HepG2 (cell line): ENCODE results near the gene WDCP. TPM values are rescaled to one million over a fixed set of nuclear protein-coding genes. Genes with fewer than 3 reads are reported as not detected.

Experiments
- ATAC-seq: fragments of 200-7000 bp; cut with Tn5 transposase; 3 replicates; pipeline ENCODE4 v1.9.1; 2020; ENCODE audit warnings: mild to moderate bottlenecking, moderate library complexity
- BruUV-seq: library from RNA; stranded (reverse); fragments of 400-500 nt; replicated peaks from 2 replicates; lab custom pipeline; 2021; lab: Mats Ljungman, UMichigan
- CTCF ChIA-PET: fragments of 300-600 bp; formaldehyde crosslinking; extraction: SDS; loops from one replicate; lab custom pipeline; 2021; ENCODE audit warnings: low total read pairs, inconsistent platforms, low intra/inter-chr PET ratio; lab: Yijun Ruan, JAX
- POLR2A ChIA-PET: fragments of 350-600 bp; sonication (Branson Sonifier 250); formaldehyde crosslinking; loops from one replicate; lab custom pipeline; 2020; ENCODE audit warnings: antibody characterized with exemption, inconsistent platforms; lab: Yijun Ruan, JAX
- DNase-seq: peaks from one replicate; pipeline ENCODE4 v3.0.0-alpha.2; 2015; ENCODE audit warnings: low spot score
- FAIRE-seq: peaks from 3 replicates; lab custom pipeline; 2011; peaks lifted over from hg19 to GRCh38; lab: Jason Lieb, UNC
- H2AFZ ChIP-seq: one replicate; pipeline ENCODE4 v1.6.1; 2011; ENCODE audit warnings: low read length, inconsistent platforms
- H3K27ac ChIP-seq: fragments of 300-600 bp; 3 replicates; pipeline ENCODE4 v1.8.0; 2011; ENCODE audit warnings: mixed run types, mild to moderate bottlenecking, mixed read lengths, low read length, inconsistent platforms; ENCODE audit not compliant: insufficient read depth; ENCODE audit errors: extremely low read length
- H3K27me3 ChIP-seq, 2 experiments: fragments of 200-600 bp in 1 of 2; 2 replicates in 1 of 2; 3 replicates in 1 of 2; pipeline versions ENCODE4 v1.6.0 to v1.8.0; 2011; ENCODE audit warnings: low read length in 2 of 2, mild to moderate bottlenecking in 2 of 2, moderate library complexity in 2 of 2, inconsistent platforms in 1 of 2; ENCODE audit not compliant: insufficient read depth in 2 of 2, control insufficient read depth in 1 of 2
- H3K36me3 ChIP-seq, 2 experiments: fragments of 200-600 bp in 1 of 2; replicated peaks in 1 of 2; 2 replicates in 1 of 2; 3 replicates in 1 of 2; pipeline versions ENCODE4 v1.5.1 to v1.8.0; 2011; ENCODE audit warnings: low read length in 2 of 2, inconsistent platforms in 1 of 2; ENCODE audit not compliant: insufficient read depth in 2 of 2, control insufficient read depth in 1 of 2
- H3K4me1 ChIP-seq: 2 replicates; pipeline ENCODE4 v1.5.1; 2012; ENCODE audit warnings: low read length, inconsistent platforms; ENCODE audit not compliant: insufficient read depth
- H3K4me2 ChIP-seq: 2 replicates; pipeline ENCODE4 v1.6.0; 2011; ENCODE audit warnings: low read depth, low read length, inconsistent platforms
- H3K4me3 ChIP-seq, 3 experiments: fragments of 200-600 bp in 1 of 3; sonication (generic), shearing (Covaris generic) in 1 of 3; replicated peaks in 1 of 3; 2 replicates each; pipeline ENCODE4 v1.5.1; 2011 to 2016; ENCODE audit warnings: low read length in 3 of 3, inconsistent platforms in 2 of 3, low read depth in 2 of 3, mild to moderate bottlenecking in 2 of 3, control low read depth in 1 of 3, mixed read lengths in 1 of 3; ENCODE audit not compliant: insufficient read depth in 1 of 3
- H3K79me2 ChIP-seq: one replicate; pipeline ENCODE4 v1.6.1; 2011; ENCODE audit warnings: low read length, inconsistent platforms; ENCODE audit not compliant: insufficient read depth
- H3K9ac ChIP-seq: 2 replicates; pipeline ENCODE4 v1.6.0; 2011; ENCODE audit warnings: mild to moderate bottlenecking, low read depth, low read length, inconsistent platforms; ENCODE audit not compliant: insufficient read depth
- H3K9me3 ChIP-seq: 2 replicates; pipeline ENCODE4 v1.5.1; 2012; ENCODE audit warnings: mild to moderate bottlenecking, low read length
- H4K20me1 ChIP-seq: 2 replicates; pipeline ENCODE4 v1.6.0; 2011; ENCODE audit warnings: inconsistent platforms, mild to moderate bottlenecking, low read length, moderate library complexity; ENCODE audit not compliant: insufficient read depth
- AFF4 ChIP-seq: sonication (generic); formaldehyde crosslinking; IDR thresholded peaks from 2 replicates; pipeline ENCODE4 v1.4.0; 2020; ENCODE audit warnings: missing genetic modification reagents
- GPN1 ChIP-seq: sonication (generic); formaldehyde crosslinking; IDR thresholded peaks from 2 replicates; pipeline ENCODE4 v1.5.1; 2020; ENCODE audit warnings: missing genetic modification reagents, borderline replicate concordance
- ZIK1 ChIP-seq: sonication (generic); formaldehyde crosslinking; IDR thresholded peaks from 2 replicates; pipeline ENCODE4 v1.5.0; 2020; ENCODE audit warnings: mild to moderate bottlenecking, low read depth, missing genetic modification reagents, borderline replicate concordance
- ZMYM2 ChIP-seq: sonication (generic); formaldehyde crosslinking; IDR thresholded peaks from 2 replicates; pipeline ENCODE4 v1.8.0; 2022; ENCODE audit warnings: mild to moderate bottlenecking, missing genetic modification reagents
- ZNF383 ChIP-seq: sonication (generic); formaldehyde crosslinking; IDR thresholded peaks from 2 replicates; pipeline ENCODE4 v1.4.0; 2020; ENCODE audit warnings: missing genetic modification reagents, mild to moderate bottlenecking, borderline replicate concordance
- ZNF550 ChIP-seq: sonication (generic); formaldehyde crosslinking; IDR thresholded peaks from 2 replicates; pipeline ENCODE4 v1.4.0; 2020; ENCODE audit warnings: mild to moderate bottlenecking, missing genetic modification reagents, borderline replicate concordance
- ZNF691 ChIP-seq: sonication (generic); formaldehyde crosslinking; IDR thresholded peaks from 2 replicates; pipeline ENCODE4 v1.4.0; 2020; ENCODE audit warnings: missing genetic modification reagents, low read depth, mild to moderate bottlenecking, borderline replicate concordance
- ZNF788 ChIP-seq: sonication (generic); formaldehyde crosslinking; IDR thresholded peaks from 2 replicates; pipeline ENCODE4 v1.5.0; 2020; ENCODE audit warnings: mild to moderate bottlenecking, missing genetic modification reagents, borderline replicate concordance
- WGBS: methylation state at CpG from one replicate; pipeline ENCODE4 v1.1.6; 2017; ENCODE audit warnings: low lambda C conversion rate; 5-methylcytosine and 5-hydroxymethylcytosine counted together
- in situ Hi-C: cut with HindIII; loops from 2 replicates; pipeline ENCODE4 v1.10.0; 2017; ENCODE audit warnings: low pct_unique_long_range_greater_than_20kb; ENCODE audit not compliant: extremely low pct_ligation_motif_present
- intact Hi-C: fragments of 100-400 bp; cut with micrococcal nuclease; formaldehyde crosslinking; loops from one replicate; pipeline ENCODE4 v1.10.0; 2022; ENCODE audit not compliant: unreplicated experiment
- polyA plus RNA-seq, 8 experiments: library from polyadenylated mRNA; depleted of rRNA in 3 of 8; stranded (reverse) in 7 of 8; unstranded in 1 of 8; fragments of >200 nt; fragmentation: Illumina TruSeq in 4 of 8; extraction: Trizol in 4 of 8; gene quantifications; 2 replicates each; pipeline versions ENCODE4 v1.2.1 to v1.2.3, GENCODE V29; 2011 to 2016; ENCODE audit warnings: low read depth in 4 of 8, missing spikeins in 1 of 8, mixed read lengths in 1 of 8; ENCODE audit not compliant: insufficient read depth in 1 of 8
- total RNA-seq, 5 experiments: library from RNA; depleted of rRNA; stranded (reverse); fragments of >200 nt; fragmentation: Illumina TruSeq; extraction: Trizol; gene quantifications; 2 replicates each; pipeline ENCODE4 v1.2.3, GENCODE V29; 2016; ENCODE audit warnings: low read depth in 1 of 5

The WDCP gene
- total and polyA plus RNA-seq, 2 of the 13 experiments (the other 11 are each of a cell fraction or from before 2014, with no cell fraction given) = 17.4 to 22.6 TPM

GRCh38 chr2:24018241-24018640 is 28.9 kb downstream of the WDCP start:
- Histone ChIP-seq H2AFZ (no peak overlapping the region), H3K9me3 (no peaks in the 10 kb centered on the region), H3K9ac (no peak overlapping the region), H3K4me3 (no peak overlapping the region), H3K4me2 (no peak overlapping the region), H3K4me1 (peaks cover 54% of the 10 kb centered on the region), H3K36me3 (no peaks in the 10 kb centered on the region; a peak in 1 of 5 replicates), H4K20me1 (no peaks in the 10 kb centered on the region), H3K27me3 (no peaks in the 10 kb centered on the region), H3K27ac (no peak overlapping the region), H3K79me2 (no peaks in the 10 kb centered on the region)
- ATAC-seq (no peak), FAIRE-seq (no peak), DNase-seq (no peak)
- in situ Hi-C loops = no loop called here
- POLR2A ChIA-PET = no interaction called here
- no peak for TF ChIP-seq ZNF550 (CRISPR knock-in tag)
- no peak for TF ChIP-seq ZNF383 (CRISPR knock-in tag)
- no peak for TF ChIP-seq ZNF691
- no peak for TF ChIP-seq AFF4
- no peak for TF ChIP-seq ZMYM2 (CRISPR knock-in tag)
- TF ChIP-seq ZNF788 (CRISPR knock-in tag) = no peak
- TF ChIP-seq ZIK1 (CRISPR knock-in tag) = no peak
- no peak for TF ChIP-seq GPN1
- no TSS peak for BruUV-seq
- CTCF ChIA-PET = no interaction called here
- WGBS = 78% methylated on average over 9 of the region's 9 CpGs
- intact Hi-C loops = no loop called here
